HG03196 (cell line): Measurements from ENCODE around the gene COQ8B.

Experiments used
- ATAC-seq: cut with Tn5 transposase; IDR thresholded peaks from one replicate; pipeline ENCODE4 v1.9.1; 2021; ENCODE audit not compliant: unreplicated experiment

The COQ8B gene

DNA sequence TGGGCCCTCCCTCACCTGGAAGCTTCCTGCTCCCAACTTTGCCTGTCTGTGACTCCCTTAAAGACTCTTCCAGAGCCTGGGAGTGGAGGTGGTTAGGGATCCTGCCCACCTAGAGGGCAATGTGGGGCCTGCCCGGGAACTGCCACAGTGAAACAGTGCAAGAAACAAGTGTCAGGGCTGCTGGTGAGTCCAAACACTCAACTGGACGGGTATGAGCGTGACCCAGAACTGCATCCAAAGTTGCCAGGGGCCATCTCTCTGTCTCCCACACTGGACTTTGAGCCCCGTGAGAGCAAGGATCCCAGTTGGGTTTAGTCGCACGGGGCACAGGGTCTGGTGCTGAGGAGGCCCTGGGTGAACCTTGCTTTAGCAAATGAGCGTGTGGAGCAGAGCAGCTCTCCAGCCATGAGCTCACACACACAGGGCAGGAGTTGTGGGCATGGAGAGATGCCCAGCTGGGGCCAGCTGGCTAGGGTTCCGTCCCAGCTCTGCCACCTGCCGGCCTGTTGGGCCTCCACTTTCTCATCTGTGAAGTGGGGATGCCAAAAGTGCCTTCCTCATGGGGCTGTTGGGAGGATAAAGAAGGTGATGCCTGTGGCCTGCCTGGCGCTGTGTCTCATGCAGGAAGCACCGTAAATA lies 23.4 kb downstream of the COQ8B start:
- ATAC-seq = no peak

DNA sequence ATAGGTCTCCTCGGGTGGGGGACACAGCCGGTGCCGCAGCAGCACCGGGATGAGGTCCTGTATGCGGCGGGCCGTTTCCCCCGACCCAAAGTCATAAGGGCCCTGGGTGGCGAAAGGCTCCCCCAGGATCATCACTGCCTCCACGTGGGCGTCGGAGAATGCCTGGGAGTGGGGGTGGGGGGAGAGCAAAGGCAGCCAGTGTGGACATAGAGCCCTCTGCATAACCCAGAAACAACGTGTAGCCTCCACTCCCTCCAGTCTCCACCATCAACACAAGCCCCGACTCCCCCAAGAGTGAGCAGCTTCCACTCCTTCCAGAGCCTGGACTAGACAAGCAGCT lies 24.5 kb downstream of the COQ8B start:
- no peak for ATAC-seq

DNA sequence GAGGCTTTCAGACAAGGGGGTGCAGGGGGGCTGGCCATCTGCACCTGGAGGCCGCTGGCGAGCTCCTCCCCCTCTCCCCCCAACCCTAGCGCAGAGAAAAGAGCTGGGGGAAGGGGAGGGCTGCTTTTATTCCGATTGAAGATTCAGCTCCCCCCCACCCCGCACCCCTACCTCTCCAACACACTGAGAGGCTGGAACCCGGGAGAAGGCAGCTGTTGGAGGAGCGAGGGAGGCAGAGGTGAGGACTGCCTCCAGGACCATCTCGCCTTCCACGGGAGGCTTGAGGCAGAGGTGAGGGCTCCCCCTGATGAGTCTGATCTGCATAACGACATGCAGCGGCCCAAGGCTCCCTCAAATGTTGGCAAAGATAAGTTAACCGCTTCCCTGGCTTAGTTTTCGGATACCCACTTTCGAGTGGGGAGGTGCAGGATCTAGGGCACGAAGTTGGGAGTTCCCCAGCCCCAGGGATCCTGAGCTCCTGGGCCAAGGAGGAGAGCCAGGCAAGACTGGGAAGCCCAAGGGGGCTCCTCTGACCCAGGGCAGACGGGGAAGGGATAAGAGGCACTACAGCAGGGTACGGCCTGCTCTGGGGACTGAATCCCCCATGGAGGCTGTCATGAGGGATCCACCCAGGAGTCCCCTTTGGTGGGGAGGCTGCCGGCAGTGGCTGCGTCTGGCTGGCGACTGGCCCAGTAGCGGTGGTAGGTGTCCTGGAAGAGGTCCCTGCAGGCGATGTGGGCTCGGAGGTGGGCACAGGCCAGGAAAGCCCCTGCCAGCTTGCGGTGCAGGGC lies 25.1 kb downstream of the COQ8B start:
- no peak for ATAC-seq

DNA sequence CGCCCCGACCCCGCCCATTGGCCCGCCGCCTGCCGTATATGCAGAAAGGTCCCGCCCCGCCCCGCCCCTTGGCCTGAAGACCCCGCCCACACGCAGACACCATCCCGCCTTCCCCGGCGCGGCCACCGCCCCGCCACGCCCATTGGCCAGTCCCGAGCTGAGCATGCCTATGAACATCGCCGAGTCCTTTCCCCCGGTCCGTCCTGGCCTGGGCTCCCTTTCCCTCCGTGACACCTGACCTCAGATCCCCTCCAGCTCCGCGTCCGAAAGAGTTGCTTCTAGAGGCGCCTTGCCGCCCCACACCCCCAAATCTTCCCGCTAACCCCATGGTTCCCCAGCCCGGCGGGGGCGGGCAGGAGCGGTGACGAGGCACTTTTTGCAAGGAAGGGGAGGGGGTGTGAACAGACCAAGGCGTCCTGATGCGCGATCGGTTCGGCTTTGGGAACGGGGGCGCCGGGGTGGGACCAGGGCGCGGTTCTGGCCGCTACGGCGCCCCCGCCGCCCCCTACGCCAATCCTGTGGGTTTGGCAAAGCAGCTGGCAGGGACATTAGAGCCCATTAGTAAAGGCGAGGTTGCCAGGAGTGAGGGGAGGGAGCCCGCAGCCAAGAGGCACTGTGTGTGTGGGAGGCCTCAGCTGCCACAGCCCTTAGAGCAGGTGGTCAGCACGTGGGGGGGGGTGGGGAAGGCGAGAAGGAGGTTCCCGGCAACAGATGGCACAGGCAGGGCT lies 25.8 kb downstream of the COQ8B start:
- no peak for ATAC-seq

DNA sequence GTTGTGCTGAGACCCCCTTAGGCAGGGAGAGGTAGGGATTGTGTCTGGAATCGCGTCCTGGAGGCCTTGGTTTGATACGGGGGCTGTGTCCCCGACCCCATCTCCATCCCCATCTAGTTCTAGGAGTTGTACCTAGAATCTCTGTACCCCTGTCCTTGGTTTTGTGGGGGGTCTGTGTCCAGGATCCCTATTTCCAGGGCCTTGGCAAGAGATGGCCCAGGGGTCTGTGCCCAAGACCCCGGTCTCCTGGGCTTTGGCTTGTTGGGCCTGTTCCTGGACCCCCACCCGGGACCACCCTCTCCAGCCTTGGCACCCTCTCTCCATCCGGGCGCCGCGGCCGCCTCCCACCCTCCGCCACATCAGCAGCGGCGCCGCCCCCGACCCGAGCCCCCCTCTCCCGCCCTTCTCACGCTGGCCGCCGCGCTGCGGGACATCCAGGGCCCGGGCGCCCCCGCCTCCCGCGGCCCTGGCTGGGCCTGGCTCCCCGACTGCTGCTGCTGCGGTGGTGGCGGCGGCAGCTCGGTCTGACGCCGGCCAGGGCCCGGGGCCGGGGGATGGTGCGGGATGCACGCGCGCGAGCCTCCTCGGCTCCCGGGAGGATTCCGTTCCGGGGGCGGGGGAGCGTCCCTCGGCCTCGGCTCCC lies 26.5 kb downstream of the COQ8B start, which contains the start of gene NUMBL:
NUMBL (minus strand) TSS at position 602 of the 643 bp plus-strand sequence; CDS start at position 434, 168 bp downstream.
- ATAC-seq = no peak

DNA sequence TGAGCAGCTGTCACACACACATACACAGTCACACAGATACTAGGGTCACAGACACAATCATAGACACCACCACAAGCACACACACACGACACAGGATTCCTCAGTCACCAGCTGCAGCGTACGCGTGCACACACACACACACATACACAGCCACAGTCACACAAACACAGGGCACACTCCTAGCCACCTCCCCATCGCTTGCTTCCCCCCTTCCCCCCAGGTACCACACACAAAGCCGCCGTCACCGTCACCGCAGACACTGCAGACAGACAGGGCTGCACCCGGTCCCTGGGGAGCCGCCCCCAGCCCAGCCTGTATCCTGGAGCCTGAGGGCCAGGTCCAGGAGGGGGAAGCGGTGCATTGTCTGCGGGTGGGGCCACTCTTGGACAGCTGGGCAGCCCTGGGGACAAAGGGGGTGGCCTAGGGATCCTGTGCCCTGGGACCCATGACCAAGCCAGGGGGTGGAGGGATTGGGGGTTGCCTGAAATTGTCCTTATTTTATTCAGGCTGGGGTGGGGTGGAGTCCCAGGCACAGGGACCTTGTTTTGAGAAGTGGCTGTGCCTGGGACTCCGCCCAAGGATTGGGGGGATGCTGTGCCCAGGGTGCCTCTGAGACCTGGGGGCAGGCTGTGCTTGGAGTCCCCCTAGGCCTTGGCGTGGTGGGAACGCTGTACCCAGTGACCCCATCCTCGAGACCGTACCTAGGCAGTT lies 27.2 kb downstream of the COQ8B start:
- no peak for ATAC-seq

DNA sequence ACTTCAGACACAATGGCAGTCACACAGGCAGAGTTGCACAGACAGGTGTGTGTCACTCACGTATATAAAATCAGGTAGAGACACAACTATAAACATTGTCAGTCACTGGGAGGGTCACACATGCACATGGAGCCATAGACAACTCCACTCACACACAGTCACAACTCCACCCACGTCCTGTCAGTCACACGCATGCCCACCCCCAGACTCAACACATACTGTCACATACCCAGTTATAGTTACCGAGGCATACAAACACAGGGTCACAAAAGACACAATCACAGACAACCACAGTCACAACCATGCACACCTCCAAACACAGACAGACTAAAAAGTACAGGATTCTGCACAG lies 27.7 kb downstream of the COQ8B start:
- ATAC-seq = no peak

DNA sequence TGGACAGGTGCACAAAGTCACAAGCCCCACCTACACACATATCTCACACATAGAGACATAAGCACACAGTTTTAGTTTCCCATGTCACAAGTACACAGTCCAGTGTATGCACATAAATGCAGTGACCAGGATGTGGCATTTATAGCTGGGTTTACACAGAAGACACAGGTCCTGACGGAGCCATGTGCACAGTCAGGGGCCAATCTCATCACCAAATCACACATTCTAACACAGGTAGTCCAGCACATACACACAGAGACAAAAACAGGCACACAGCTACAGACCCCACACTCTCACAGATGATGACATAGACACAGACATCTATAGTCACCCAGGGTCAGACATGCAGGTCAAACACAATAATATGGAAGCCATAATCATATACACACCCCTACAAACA lies 28.4 kb downstream of the COQ8B start:
- no peak for ATAC-seq

DNA sequence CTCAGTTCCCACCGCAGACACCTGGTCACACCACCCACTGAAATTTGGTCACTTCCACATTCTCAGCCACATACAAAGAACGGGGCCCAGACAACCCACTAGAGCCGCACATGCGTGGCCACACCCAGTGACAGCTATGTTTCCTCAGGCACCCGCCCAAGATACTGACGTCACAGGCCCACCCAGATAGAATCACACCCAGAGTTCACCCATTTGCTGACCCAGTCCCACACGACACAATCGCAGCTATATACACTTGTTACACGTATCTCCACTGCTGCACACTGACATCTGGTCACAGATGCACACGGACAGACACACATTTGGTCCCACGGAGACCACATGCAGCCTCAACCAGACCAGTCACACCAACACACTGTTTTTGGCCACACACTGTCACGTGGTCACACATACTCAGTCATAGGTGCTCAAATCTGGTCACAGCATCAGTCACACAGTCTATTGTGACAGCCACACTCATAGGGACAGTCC lies 29.1 kb downstream of the COQ8B start:
- no peak for ATAC-seq

DNA sequence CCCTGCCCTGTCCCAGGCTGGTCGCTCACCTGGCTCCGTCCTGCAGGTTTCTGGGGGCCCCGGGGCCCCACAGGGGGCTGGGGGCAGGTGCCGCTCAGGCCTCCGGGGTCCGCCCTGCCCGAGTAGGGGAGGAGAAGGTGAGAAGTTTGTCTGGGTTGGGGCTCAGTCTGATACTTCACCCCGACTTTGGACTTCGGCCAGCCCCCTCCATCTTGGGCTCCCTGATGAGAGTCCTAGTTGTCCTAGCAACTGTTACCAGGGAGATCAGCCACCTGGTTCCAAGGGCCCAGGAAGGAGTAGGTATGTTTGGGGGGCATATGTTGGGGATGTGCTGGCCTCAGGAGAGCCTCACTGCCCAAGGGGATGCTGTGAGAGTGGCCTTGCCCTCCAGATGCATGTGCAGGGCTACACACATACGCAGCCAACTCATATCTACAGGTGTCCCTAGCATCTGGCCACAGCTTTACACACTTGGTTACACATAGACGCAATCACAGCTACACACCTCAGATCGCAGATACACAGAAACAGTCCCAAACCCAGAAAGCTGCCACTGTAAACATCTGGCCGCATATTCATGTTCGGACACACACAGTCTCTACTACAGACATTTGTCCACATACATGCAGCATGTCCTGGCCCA lies 29.7 kb downstream of the COQ8B start:
- no peak for ATAC-seq

DNA sequence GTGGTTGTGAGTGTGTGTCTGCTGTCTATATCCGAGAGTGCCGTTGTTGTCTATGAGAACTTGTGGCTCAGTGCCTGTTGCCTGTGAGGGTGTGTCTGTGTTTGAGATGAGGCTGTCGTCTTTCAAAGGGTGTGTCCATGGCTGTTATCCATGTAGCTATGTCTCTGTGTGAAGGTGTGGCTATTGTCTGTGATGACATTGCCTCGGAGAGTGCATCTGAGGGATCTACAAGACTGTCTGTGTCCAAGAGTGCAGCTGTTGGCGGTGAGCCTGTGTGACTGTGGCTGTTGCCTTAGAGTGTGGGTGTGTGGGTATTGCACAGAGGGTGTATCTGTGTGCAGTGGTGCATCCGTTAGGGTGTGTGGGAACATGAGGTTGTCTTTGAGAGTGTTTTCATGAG lies 31.1 kb downstream of the COQ8B start:
- ATAC-seq = no peak

DNA sequence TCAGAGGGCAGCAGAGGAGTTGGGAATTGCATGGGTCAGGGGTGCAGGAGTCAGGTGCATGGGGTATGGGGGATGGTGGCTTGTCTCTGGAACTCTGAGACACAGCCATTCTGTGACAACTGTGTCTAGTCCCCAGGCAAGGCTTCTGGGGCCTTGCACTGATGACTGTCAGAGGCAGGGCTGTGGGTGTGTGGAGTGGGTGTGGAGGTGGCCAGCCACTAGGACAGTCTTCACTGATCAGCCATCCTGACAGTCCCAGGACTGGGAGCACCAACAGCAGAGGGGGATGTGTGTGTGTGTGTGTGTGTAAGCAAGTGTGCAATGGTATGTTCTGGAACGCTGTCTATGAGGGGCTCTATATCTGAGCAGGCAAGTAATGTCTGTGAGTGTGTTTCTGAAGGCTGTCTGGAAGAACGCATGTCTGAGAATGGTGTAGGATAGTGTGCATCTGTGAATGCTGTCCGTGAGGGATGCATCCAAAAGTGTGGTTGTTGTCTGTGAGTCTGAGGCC lies 31.6 kb downstream of the COQ8B start:
- ATAC-seq = no peak

DNA sequence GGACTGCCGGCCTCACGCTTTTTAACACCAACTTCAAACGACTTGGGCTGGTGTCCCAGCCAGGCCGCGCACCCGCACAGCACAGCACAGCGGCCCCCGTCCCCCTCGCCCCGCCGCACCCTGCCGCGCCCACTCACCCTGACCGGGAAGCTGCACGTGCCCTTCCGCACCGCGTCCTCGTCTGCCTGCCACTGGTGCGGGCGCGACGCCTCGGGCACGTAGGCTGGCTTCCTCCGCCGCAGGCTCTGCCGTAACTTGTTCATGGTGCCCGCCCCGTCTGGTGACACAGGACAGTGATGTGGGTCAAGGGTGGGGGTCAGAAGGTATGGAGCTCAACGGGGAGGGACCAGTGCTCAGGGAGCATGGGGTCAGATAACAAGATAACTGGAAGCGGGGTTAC lies 32.4 kb downstream of the COQ8B start:
- no peak for ATAC-seq

DNA sequence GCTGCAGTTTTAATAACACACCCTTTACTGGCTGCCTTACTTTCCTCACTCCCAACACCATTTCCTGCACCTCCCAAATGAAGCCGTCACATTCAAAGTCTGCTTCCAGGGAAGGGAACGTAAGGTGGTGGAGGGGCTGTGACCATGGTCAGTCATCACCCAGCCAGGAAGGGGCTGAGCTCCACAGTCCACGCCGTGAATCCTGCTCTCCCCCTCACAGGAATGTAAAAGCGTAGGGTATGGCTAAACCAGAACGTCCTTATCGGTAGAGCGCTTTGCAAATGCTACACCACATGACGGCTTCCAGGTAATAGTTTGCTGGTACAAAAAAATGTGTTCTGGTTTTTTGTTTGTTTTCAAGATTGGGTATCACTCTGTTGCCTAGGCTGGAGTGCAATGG lies 33.2 kb downstream of the COQ8B start:
- ATAC-seq = no peak

DNA sequence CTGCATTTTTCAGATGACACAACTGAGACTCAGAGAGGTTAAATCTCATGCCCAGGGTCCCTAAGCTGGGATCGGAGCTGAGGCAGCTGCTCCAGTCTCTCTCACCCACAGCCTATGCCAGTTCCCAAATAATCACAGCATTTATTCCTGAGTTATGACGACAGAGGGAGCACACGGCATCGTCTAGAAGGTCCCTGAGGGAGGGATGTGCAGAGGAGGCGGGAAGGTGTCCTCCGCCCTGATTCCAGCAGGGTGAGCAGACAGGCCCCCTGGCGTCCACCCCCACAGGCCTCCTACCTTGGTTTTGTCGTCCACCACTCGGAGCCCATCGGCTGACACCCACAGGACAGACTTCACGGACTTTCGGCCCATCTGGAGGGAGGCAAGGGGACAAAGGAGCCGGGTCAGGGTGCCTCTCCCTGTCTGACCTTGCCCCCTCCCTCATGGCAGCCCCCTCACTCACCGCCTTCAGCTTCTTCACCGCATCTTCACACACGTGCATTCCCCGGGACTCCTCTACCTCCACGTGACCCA lies 34.2 kb downstream of the COQ8B start:
- no peak for ATAC-seq

DNA sequence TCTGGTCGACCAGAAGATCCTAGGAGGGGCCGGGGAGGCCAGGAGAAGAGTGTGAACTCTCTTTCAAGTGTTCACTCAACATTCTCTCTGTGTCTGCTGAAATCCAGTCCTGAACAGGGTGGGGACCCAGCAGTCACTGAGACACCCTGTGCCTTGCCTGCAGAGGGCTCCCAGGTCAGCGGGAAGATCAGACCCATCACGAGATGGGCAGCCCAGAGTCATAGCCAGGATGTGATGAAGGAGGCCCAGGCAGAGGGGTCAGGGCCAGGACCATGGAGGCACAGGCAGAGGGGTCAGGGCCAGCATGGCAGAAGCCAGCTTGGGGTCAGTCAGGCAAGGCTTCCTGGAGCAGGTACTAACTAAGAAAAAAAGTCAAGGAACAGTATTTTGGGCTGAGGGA lies 35.6 kb downstream of the COQ8B start:
- ATAC-seq = no peak

DNA sequence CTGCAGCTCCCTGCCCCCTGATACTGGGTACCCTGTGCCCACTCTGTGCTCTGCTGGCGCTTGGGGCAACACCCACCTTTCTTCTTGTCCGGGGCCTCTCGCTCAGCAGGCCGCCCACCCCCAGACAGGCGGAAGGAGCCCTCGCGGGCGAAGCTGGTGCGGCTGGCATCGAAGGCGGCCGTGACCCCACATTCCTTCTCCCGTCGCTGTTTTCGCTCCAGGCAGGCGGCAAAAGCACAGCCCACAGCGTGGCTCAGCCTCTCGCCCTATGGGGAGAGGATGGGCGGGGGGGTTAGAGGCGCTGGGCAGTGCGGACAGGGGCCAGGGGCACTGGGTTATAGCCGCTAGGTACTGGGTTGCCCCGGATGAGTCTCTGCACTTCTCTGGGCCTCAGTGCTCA lies 39.5 kb downstream of the COQ8B start:
- ATAC-seq = no peak

DNA sequence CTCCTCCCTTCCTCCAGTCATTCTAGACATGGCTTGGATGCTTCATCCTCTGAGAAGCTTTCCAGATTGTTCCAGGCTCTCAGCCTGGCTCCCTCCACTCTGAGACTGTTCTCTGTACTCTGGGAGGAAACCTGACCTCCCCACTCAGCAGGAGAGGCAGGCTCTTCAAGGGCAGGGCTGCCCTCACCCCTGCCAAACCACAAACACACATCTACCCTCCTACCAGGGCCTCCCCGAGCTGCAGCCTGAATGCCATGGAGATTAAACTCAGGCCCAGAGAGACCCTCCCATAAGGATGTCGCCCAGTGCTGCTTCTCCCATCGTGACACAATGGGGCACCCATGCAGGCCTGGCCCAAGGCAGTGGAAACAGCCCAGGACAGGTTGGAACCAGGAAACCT lies 42.4 kb downstream of the COQ8B start:
- ATAC-seq = no peak

DNA sequence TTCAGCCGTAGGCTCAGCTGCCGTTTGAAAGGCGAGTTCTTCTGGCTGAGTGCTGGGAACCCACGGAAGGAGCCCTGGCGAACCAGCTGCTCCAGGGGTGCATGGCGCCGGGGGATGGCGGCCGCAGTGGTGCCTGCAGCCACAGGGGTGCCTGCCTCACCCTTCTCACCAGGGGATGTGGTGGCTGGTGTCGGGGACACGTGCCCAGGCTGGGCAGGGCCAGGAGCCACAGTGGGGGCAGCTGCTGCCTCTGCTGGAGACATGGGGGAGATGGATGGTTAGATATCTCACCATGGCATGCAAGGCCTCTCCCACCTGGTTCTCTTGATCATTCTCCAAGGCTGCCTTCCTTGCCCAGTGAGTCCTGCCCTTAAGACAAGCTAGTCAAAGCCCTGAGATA lies 43.3 kb downstream of the COQ8B start:
- no peak for ATAC-seq
